Peyer's patch (tissue), 4 donors: Measurements from ENCODE around the gene C1orf94. TPM values are rescaled to one million over a fixed set of nuclear protein-coding genes. Genes with fewer than 3 reads are reported as not detected.

ENCODE experiments used
- DNase-seq, 3 donors: peaks; one replicate each; pipeline ENCODE4 v3.0.0-alpha.2; 2017 to 2019
- H3K27ac ChIP-seq, 4 donors: fragments of 200-600 bp; sonication (generic); one replicate each; pipeline ENCODE4 v1.5.1; 2016 to 2019
- H3K27me3 ChIP-seq, 2 donors: fragments of 200-600 bp; sonication (generic); one replicate each; pipeline ENCODE4 v1.5.1; 2019
- H3K36me3 ChIP-seq, 3 donors: fragments of 200-600 bp; sonication (generic); one replicate each; pipeline ENCODE4 v1.5.1; 2016 to 2019
- H3K4me1 ChIP-seq, 4 donors: fragments of 200-600 bp; sonication (generic); one replicate each; pipeline ENCODE4 v1.5.1; 2016 to 2019
- H3K4me3 ChIP-seq, 4 donors: fragments of 200-600 bp; sonication (generic); 1 replicate in 3 of 4; 2 replicates in 1 of 4; pipeline ENCODE4 v1.5.1; 2016 to 2019; ENCODE audit warnings: mild to moderate bottlenecking in 1 of 4
- H3K9me3 ChIP-seq, 4 donors: fragments of 200-600 bp; sonication (generic); one replicate each; pipeline ENCODE4 v1.5.1; 2016 to 2019; ENCODE audit warnings: mild to moderate bottlenecking in 1 of 4
- CTCF ChIP-seq, 6 experiments: fragments of 450-650 bp in 4 of 6; fragments of 200-600 bp in 2 of 6; sonication (generic) in 1 of 6; IDR thresholded peaks; one replicate each; pipeline ENCODE4 v1.5.1; 2017 to 2019; ENCODE audit warnings: antibody characterized with exemption in 6 of 6, mild to moderate bottlenecking in 3 of 6, moderate library complexity in 1 of 6
- POLR2A ChIP-seq, 2 donors: fragments of 450-650 bp; IDR thresholded peaks; one replicate each; pipeline ENCODE4 v1.5.1; 2017; ENCODE audit warnings: antibody characterized with exemption in 2 of 2, mild to moderate bottlenecking in 2 of 2, moderate library complexity in 2 of 2
- total RNA-seq, 4 donors: library from RNA; depleted of rRNA; stranded (reverse); fragments of >200 nt; gene quantifications; one replicate each; pipeline ENCODE4 v1.1.0, GENCODE V29; 2016

C1orf94 gene
- total RNA-seq, 4 donors from 2014 or later = not detected

GRCh38 chr1:34144766-34145165, 31.9 kb upstream of the C1orf94 start:
- H3K36me3 ChIP-seq = no peaks in the 10 kb centered on the region
- no peaks in the 10 kb centered on the region for H3K4me1 ChIP-seq
- H3K27me3 ChIP-seq = no peaks in the 10 kb centered on the region
- H3K4me3 ChIP-seq = no peak overlapping the region
- no peak for DNase-seq
- H3K27ac ChIP-seq = no peak overlapping the region
- no peaks in the 10 kb centered on the region for H3K9me3 ChIP-seq
- TF ChIP-seq POLR2A (IDR thresholded peaks at IDR 0.05) (no peak), CTCF (IDR thresholded peaks at IDR 0.05) (no peak)

GRCh38 chr1:34147301-34147700, 29.4 kb upstream of the C1orf94 start:
- DNase-seq = no peak
- no peak for TF ChIP-seq CTCF (IDR thresholded peaks at IDR 0.05)
- TF ChIP-seq POLR2A (IDR thresholded peaks at IDR 0.05) = no peak
- H3K27me3 ChIP-seq = no peaks in the 10 kb centered on the region
- no peaks in the 10 kb centered on the region for H3K4me1 ChIP-seq
- no peak overlapping the region for H3K27ac ChIP-seq
- no peaks in the 10 kb centered on the region for H3K9me3 ChIP-seq
- H3K4me3 ChIP-seq = no peak overlapping the region
- H3K36me3 ChIP-seq = no peaks in the 10 kb centered on the region

GRCh38 chr1:34149501-34149900, 27.2 kb upstream of the C1orf94 start:
- Histone ChIP-seq H3K27me3 (no peaks in the 10 kb centered on the region), H3K27ac (no peak overlapping the region), H3K36me3 (no peaks in the 10 kb centered on the region), H3K9me3 (no peaks in the 10 kb centered on the region), H3K4me1 (no peaks in the 10 kb centered on the region), H3K4me3 (no peak overlapping the region)
- no peak for DNase-seq
- TF ChIP-seq CTCF (IDR thresholded peaks at IDR 0.05) = no peak
- TF ChIP-seq POLR2A (IDR thresholded peaks at IDR 0.05) = no peak

GRCh38 chr1:34153246-34153645, 23.5 kb upstream of the C1orf94 start:
- DNase-seq = no peak
- no peak overlapping the region for H3K4me3 ChIP-seq
- TF ChIP-seq POLR2A (IDR thresholded peaks at IDR 0.05) (no peak), CTCF (IDR thresholded peaks at IDR 0.05) (no peak)
- H3K36me3 ChIP-seq = no peaks in the 10 kb centered on the region
- no peaks in the 10 kb centered on the region for H3K27me3 ChIP-seq
- H3K27ac ChIP-seq = no peak overlapping the region
- no peaks in the 10 kb centered on the region for H3K4me1 ChIP-seq
- H3K9me3 ChIP-seq = no peaks in the 10 kb centered on the region

- H3K27ac ChIP-seq = no peak overlapping the region
- no peaks in the 10 kb centered on the region for H3K36me3 ChIP-seq
- no peaks in the 10 kb centered on the region for H3K9me3 ChIP-seq
- H3K4me3 ChIP-seq = no peak overlapping the region
- TF ChIP-seq POLR2A (IDR thresholded peaks at IDR 0.05) (no peak), CTCF (IDR thresholded peaks at IDR 0.05) (no peak)
- no peaks in the 10 kb centered on the region for H3K27me3 ChIP-seq
- DNase-seq = no peak
- no peaks in the 10 kb centered on the region for H3K4me1 ChIP-seq
These were observed 20.8 kb upstream of the C1orf94 start for GRCh38 chr1:34155860-34156259.

GRCh38 chr1:34156739-34157138, 20.0 kb upstream of the C1orf94 start:
- H3K27me3 ChIP-seq = no peaks in the 10 kb centered on the region
- no peaks in the 10 kb centered on the region for H3K9me3 ChIP-seq
- no peak overlapping the region for H3K27ac ChIP-seq
- no peaks in the 10 kb centered on the region for H3K4me1 ChIP-seq
- no peak for DNase-seq
- no peaks in the 10 kb centered on the region for H3K36me3 ChIP-seq
- H3K4me3 ChIP-seq = no peak overlapping the region
- TF ChIP-seq CTCF (IDR thresholded peaks at IDR 0.05) = no peak
- TF ChIP-seq POLR2A (IDR thresholded peaks at IDR 0.05) = no peak
